NCI-H2107 treated with DMSO at 0.1 percent for 48 hours (cell line): ENCODE data around the gene ZFP92.
"Not testable (repeated sequence)": the region's sequence is repeated elsewhere in the genome, so short reads cannot be mapped to it uniquely, and the experiment has no call there.

Experiments
- DNase-seq: peaks from one replicate; lab custom pipeline; 2025; ENCODE audit not compliant: unreplicated experiment; lab: John Stamatoyannopoulos, UW

Gene ZFP92

GRCh38 chrX:153386097-153386496 is 25.2 kb upstream of the ZFP92 start:
- no peak for DNase-seq

- DNase-seq, result no peak
Observed at GRCh38 chrX:153387345-153387744, 23.9 kb upstream of the ZFP92 start.

- no peak for DNase-seq
Observed at GRCh38 chrX:153387987-153388721, 23.1 kb upstream of the ZFP92 start.

- DNase-seq, result no peak
Observed at GRCh38 chrX:153388722-153389459, 22.4 kb upstream of the ZFP92 start.

- not testable (repeated sequence) for DNase-seq
Observed at GRCh38 chrX:153389460-153389768, 21.9 kb upstream of the ZFP92 start.

GRCh38 chrX:153392642-153393321 is 18.5 kb upstream of the ZFP92 start:
- DNase-seq, result no peak

GRCh38 chrX:153394612-153395011 is 16.7 kb upstream of the ZFP92 start:
- no peak for DNase-seq

GRCh38 chrX:153395613-153396319 is 15.5 kb upstream of the ZFP92 start:
- DNase-seq, result no peak

- no peak for DNase-seq
Observed at GRCh38 chrX:153396320-153397195, 14.7 kb upstream of the ZFP92 start.

GRCh38 chrX:153397256-153397960 is 13.9 kb upstream of the ZFP92 start:
- DNase-seq, result peak; percentile 46

- no peak for DNase-seq
Observed at GRCh38 chrX:153398275-153398960, 12.9 kb upstream of the ZFP92 start.

- DNase-seq, result no peak
Observed at GRCh38 chrX:153400146-153401132, 10.8 kb upstream of the ZFP92 start.

GRCh38 chrX:153401133-153401764 is 10.0 kb upstream of the ZFP92 start, which contains the start of gene PNMA6E:
Gene PNMA6E, minus strand, starts transcription at chrX:153401350. Its CDS starts 2,501 bp downstream, at chrX:153398849.
- DNase-seq, result no peak

- not testable (repeated sequence) for DNase-seq
Observed at GRCh38 chrX:153404333-153404732, 6.9 kb upstream of the ZFP92 start.

GRCh38 chrX:153405426-153405825 is 5.8 kb upstream of the ZFP92 start:
- DNase-seq, result no peak

GRCh38 chrX:153406011-153406410 is 5.3 kb upstream of the ZFP92 start:
- no peak for DNase-seq

GRCh38 chrX:153406903-153407302 is 4.4 kb upstream of the ZFP92 start:
- no peak for DNase-seq

- no peak for DNase-seq
Observed at GRCh38 chrX:153407736-153408135, 3.5 kb upstream of the ZFP92 start.
